HG03457 (cell line): Measurements from ENCODE around the gene ERBB2.

Experiments
- ATAC-seq: cut with Tn5 transposase; IDR thresholded peaks from one replicate; pipeline ENCODE4 v1.9.1; 2021; ENCODE audit warnings: moderate number of reproducible peaks; ENCODE audit not compliant: unreplicated experiment

The ERBB2 gene

DNA sequence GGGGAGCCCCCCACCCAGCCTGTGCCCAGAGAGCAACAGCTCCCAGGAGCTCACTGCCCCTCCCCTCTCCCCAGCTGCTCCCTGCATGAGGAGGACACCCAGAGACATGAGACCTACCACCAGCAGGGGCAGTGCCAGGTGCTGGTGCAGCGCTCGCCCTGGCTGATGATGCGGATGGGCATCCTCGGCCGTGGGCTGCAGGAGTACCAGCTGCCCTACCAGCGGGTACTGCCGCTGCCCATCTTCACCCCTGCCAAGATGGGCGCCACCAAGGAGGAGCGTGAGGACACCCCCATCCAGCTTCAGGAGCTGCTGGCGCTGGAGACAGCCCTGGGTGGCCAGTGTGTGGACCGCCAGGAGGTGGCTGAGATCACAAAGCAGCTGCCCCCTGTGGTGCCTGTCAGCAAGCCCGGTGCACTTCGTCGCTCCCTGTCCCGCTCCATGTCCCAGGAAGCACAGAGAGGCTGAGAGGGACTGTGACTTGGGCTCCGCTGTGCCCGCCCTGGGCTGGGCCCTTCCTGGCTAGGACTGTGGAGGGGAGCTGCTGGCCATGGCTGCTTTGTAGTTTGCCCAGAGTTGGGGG, 34.1 kb upstream of the ERBB2 start:
- ATAC-seq: no peak

DNA sequence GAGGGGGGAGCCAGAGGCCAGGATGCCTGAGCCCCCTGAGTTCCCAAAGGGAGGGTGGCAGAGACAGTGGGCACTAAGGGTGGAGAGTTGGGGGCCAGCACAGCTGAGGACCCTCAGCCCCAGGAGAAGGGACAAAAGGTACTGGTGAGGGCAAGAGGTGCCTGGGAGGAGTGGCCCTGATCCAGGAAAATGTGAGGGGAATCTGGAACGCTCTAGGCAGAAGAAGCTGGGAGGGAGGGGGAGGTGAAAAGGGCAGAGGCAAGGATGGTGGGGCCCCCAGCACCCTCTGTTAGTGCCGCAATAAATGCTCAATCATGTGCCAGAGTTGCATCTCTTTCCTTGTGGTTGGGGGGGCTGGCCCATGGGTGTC, 33.6 kb upstream of the ERBB2 start:
- ATAC-seq: no peak

- no peak for ATAC-seq
These were observed 33.1 kb upstream of the ERBB2 start for GRCh38 chr17:39666601-39667261.

DNA sequence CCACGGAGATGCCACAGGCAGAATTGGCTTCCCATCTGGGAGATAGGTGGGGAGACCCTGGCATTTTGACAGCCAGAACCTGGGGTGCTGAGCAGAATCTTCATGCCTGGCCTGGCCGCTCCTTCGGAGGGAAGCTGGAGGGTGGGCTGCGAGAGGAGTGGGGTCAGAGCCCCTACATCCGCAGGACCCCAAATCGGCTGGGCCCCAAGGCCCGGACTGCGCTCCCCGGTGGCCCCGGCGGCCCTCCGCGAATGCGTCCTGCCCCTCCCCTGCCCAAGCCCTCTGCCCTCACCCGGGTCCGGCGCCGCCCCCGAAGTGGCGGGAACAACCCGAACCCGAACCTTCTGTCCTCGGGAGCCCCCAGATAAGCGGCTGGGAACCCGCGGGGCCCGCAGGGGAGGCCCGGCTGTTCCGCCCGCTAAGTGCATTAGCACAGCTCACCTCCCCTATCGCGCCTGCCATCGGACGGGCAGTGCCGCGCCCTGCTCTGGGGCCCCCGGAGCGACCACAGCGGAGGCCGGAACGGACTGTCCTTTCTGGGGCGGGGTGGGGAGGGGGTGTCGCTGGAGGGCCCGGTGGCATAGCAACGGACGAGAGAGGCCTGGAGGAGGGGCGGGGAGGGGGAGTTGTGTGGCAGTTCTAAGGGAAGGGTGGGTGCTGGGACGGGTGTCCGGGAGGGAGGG, 32.5 kb upstream of the ERBB2 start:
- ATAC-seq: no peak

DNA sequence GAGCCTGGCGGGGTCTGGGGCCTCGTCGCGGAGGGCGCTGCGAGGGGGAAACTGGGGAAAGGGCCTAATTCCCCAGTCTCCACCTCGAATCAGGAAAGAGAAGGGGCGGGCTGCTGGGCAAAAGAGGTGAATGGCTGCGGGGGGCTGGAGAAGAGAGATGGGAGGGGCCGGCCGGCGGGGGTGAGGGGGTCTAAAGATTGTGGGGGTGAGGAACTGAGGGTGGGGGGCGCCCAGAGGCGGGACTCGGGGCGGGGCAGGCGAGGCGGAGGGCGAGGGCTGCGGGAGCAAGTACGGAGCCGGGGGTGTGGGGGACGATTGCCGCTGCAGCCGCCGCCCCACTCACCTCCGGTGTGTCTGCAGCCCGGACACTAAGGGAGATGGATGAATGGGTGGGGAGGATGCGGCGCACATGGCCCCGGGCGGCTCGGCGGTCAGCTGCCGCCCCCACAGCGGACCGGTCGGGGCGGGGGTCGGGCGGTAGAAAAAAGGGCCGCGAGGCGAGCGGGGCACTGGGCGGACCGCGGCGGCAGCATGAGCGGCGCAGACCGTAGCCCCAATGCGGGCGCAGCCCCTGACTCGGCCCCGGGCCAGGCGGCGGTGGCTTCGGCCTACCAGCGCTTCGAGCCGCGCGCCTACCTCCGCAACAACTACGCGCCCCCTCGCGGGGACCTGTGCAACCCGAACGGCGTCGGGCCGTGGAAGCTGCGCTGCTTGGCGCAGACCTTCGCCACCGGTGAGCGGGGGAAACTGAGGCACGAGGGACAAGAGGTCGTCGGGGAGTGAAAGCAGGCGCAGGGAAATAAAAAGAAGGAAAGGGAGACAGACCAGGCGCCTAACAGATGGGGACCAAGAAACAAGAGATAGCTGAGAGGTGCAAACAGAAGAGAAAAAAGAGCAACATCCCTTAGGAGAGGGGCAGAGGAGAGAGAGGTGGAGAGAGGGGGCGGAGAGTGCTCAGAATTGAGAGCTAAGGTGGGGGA, 31.6 kb upstream of the ERBB2 start, which contains the start of gene PNMT:
PNMT (plus strand) TSS at position 509 of the 980 bp plus-strand sequence; CDS start at position 532, 23 bp downstream.
- no peak for ATAC-seq

DNA sequence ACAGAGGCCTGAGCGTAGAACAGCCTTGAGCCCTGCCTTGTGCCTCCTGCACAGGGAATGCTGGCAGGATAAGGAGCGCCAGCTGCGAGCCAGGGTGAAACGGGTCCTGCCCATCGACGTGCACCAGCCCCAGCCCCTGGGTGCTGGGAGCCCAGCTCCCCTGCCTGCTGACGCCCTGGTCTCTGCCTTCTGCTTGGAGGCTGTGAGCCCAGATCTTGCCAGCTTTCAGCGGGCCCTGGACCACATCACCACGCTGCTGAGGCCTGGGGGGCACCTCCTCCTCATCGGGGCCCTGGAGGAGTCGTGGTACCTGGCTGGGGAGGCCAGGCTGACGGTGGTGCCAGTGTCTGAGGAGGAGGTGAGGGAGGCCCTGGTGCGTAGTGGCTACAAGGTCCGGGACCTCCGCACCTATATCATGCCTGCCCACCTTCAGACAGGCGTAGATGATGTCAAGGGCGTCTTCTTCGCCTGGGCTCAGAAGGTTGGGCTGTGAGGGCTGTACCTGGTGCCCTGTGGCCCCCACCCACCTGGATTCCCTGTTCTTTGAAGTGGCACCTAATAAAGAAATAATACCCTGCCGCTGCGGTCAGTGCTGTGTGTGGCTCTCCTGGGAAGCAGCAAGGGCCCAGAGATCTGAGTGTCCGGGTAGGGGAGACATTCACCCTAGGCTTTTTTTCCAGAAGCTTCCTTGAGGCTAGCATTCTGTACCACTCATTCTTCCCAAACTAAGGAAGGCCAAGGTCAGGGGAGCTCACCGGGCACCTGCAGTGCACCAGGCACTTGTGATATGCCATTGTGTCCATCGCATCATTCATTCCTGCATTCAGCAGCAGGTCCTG, 29.7 kb upstream of the ERBB2 start:
- ATAC-seq: no peak

DNA sequence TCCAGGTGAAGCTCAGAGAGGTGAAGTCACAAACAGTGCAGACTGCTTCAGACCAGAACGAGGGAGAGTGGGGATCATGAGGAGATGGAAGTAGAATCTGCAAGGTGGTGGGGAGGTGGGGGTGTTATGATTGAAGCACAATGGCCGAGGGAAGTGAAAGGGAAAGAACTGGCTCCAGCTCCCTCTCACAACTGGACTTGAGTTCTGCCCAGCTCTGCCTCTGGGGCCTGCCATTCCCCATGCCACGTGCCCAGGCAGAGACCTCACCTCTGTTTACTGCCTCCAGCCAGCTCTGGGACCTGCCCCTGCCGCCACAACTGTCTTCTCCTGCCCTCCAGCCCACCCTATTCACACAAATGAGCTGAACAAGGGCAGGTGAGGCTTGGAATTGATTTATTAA, 29.1 kb upstream of the ERBB2 start:
- no peak for ATAC-seq

- no peak for ATAC-seq
These were observed 28.0 kb upstream of the ERBB2 start for GRCh38 chr17:39671651-39672521.

- ATAC-seq: no peak
These were observed 27.1 kb upstream of the ERBB2 start for GRCh38 chr17:39672522-39673334.

GRCh38 chr17:39673335-39674081, 26.4 kb upstream of the ERBB2 start:
- ATAC-seq: no peak

GRCh38 chr17:39674179-39674578, 25.7 kb upstream of the ERBB2 start:
- ATAC-seq: no peak

- ATAC-seq: no peak
These were observed 25.0 kb upstream of the ERBB2 start for GRCh38 chr17:39674702-39675389.

DNA sequence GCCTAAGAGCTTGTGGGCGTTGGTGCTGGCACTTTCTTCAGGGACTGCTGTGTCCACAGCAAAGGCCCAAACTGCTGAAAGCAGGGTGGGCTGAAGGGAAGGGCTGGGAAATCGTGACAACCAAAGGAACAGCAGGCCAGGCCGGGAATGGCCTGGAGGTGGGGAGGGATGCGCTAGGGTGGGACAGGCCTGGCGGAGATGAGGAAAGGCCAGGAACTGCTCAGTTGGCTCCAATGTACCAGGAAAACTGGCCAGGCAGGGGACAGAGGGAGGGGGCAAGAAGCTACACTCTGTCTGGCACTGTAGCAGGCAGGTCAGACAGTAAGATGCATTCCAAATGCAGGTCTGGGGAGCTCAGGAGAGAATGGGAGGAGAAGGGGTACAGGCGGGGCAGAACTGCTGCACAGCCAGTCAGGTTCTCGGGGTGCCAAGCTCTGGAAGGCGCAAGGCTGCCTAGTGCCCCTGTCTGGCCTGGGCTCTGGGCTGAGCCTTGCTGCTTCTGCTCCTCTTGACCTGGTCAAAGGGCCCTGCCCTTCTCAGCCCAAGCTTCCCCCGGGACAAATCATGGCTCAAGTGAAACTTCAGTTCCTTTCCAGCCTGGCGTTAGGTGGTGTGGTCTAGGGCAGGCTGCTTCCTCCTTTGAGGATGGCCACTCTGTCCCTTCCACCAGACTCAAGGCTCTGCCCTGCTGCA, 24.3 kb upstream of the ERBB2 start:
- ATAC-seq: no peak

DNA sequence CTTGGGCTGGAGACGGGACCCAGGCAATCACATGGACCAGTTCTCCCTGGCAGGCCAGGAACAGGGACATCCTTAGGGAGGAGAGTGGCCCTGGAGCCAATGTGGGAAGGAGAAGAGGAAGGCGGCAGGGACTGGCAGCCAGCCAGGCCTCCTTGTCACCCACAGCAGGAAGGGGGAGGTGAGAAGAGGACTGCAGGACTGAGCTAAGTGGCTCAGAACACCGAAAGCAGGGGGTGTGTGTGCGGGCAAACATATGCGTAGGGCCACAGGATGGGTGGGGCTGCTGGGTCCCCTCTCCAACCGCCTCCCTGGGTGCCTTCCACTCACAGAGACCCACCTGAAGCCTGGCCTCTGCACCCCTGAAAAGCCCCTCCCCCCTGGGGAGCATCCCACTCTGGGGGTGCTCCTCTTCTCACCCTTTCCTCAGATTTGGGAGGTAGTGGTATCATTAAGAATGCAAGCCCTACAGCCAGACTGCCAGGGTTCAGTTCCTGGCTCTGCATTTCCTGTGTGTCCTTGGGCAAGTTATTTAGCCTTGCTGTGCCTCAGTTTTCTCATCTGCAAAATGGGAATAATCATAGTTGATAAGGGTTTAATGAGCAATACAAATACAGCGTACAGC, 23.6 kb upstream of the ERBB2 start:
- no peak for ATAC-seq

GRCh38 chr17:39677072-39677471, 22.8 kb upstream of the ERBB2 start:
- no peak for ATAC-seq
